HepG2 (cell line): ENCODE measurements around the gene ADGRV1. TPM values are rescaled to one million over a fixed set of nuclear protein-coding genes. Genes with fewer than 3 reads are reported as not detected.

Experiments used
- ATAC-seq: fragments of 200-7000 bp; cut with Tn5 transposase; 3 replicates; pipeline ENCODE4 v1.9.1; 2020; ENCODE audit warnings: mild to moderate bottlenecking, moderate library complexity
- BruUV-seq: library from RNA; stranded (reverse); fragments of 400-500 nt; replicated peaks from 2 replicates; lab custom pipeline; 2021; lab: Mats Ljungman, UMichigan
- CTCF ChIA-PET: fragments of 300-600 bp; formaldehyde crosslinking; extraction: SDS; loops from one replicate; lab custom pipeline; 2021; ENCODE audit warnings: low total read pairs, inconsistent platforms, low intra/inter-chr PET ratio; lab: Yijun Ruan, JAX
- POLR2A ChIA-PET: fragments of 350-600 bp; sonication (Branson Sonifier 250); formaldehyde crosslinking; loops from one replicate; lab custom pipeline; 2020; ENCODE audit warnings: antibody characterized with exemption, inconsistent platforms; lab: Yijun Ruan, JAX
- DNase-seq: peaks from one replicate; pipeline ENCODE4 v3.0.0-alpha.2; 2015; ENCODE audit warnings: low spot score
- FAIRE-seq: peaks from 3 replicates; lab custom pipeline; 2011; peaks lifted over from hg19 to GRCh38; lab: Jason Lieb, UNC
- H2AFZ ChIP-seq: one replicate; pipeline ENCODE4 v1.6.1; 2011; ENCODE audit warnings: low read length, inconsistent platforms
- H3K27ac ChIP-seq: fragments of 300-600 bp; 3 replicates; pipeline ENCODE4 v1.8.0; 2011; ENCODE audit warnings: mixed run types, mild to moderate bottlenecking, mixed read lengths, low read length, inconsistent platforms; ENCODE audit not compliant: insufficient read depth; ENCODE audit errors: extremely low read length
- H3K27me3 ChIP-seq, 2 experiments: fragments of 200-600 bp in 1 of 2; 2 replicates in 1 of 2; 3 replicates in 1 of 2; pipeline versions ENCODE4 v1.6.0 to v1.8.0; 2011; ENCODE audit warnings: low read length in 2 of 2, mild to moderate bottlenecking in 2 of 2, moderate library complexity in 2 of 2, inconsistent platforms in 1 of 2; ENCODE audit not compliant: insufficient read depth in 2 of 2, control insufficient read depth in 1 of 2
- H3K36me3 ChIP-seq, 2 experiments: fragments of 200-600 bp in 1 of 2; replicated peaks in 1 of 2; 2 replicates in 1 of 2; 3 replicates in 1 of 2; pipeline versions ENCODE4 v1.5.1 to v1.8.0; 2011; ENCODE audit warnings: low read length in 2 of 2, inconsistent platforms in 1 of 2; ENCODE audit not compliant: insufficient read depth in 2 of 2, control insufficient read depth in 1 of 2
- H3K4me1 ChIP-seq: 2 replicates; pipeline ENCODE4 v1.5.1; 2012; ENCODE audit warnings: low read length, inconsistent platforms; ENCODE audit not compliant: insufficient read depth
- H3K4me2 ChIP-seq: 2 replicates; pipeline ENCODE4 v1.6.0; 2011; ENCODE audit warnings: low read depth, low read length, inconsistent platforms
- H3K4me3 ChIP-seq, 3 experiments: fragments of 200-600 bp in 1 of 3; sonication (generic), shearing (Covaris generic) in 1 of 3; replicated peaks in 1 of 3; 2 replicates each; pipeline ENCODE4 v1.5.1; 2011 to 2016; ENCODE audit warnings: low read length in 3 of 3, inconsistent platforms in 2 of 3, low read depth in 2 of 3, mild to moderate bottlenecking in 2 of 3, control low read depth in 1 of 3, mixed read lengths in 1 of 3; ENCODE audit not compliant: insufficient read depth in 1 of 3
- H3K79me2 ChIP-seq: one replicate; pipeline ENCODE4 v1.6.1; 2011; ENCODE audit warnings: low read length, inconsistent platforms; ENCODE audit not compliant: insufficient read depth
- H3K9ac ChIP-seq: 2 replicates; pipeline ENCODE4 v1.6.0; 2011; ENCODE audit warnings: mild to moderate bottlenecking, low read depth, low read length, inconsistent platforms; ENCODE audit not compliant: insufficient read depth
- H3K9me3 ChIP-seq: 2 replicates; pipeline ENCODE4 v1.5.1; 2012; ENCODE audit warnings: mild to moderate bottlenecking, low read length
- H4K20me1 ChIP-seq: 2 replicates; pipeline ENCODE4 v1.6.0; 2011; ENCODE audit warnings: inconsistent platforms, mild to moderate bottlenecking, low read length, moderate library complexity; ENCODE audit not compliant: insufficient read depth
- ELF1 ChIP-seq: sonication (generic); formaldehyde crosslinking; IDR thresholded peaks from 2 replicates; pipeline ENCODE4 v1.4.0; 2020; ENCODE audit warnings: missing genetic modification reagents
- FOXM1 ChIP-seq: sonication (generic); formaldehyde crosslinking; IDR thresholded peaks from 2 replicates; pipeline ENCODE4 v1.5.0; 2020; ENCODE audit warnings: missing genetic modification reagents
- GLI4 ChIP-seq: sonication (generic); formaldehyde crosslinking; IDR thresholded peaks from 2 replicates; pipeline ENCODE4 v1.5.1; 2020; ENCODE audit warnings: missing genetic modification reagents, mild to moderate bottlenecking, moderate library complexity, borderline replicate concordance
- KDM5A ChIP-seq: fragments of 200-600 bp; sonication (generic); IDR thresholded peaks from 2 replicates; pipeline ENCODE4 v1.7.0; 2018; ENCODE audit warnings: antibody characterized with exemption, mild to moderate bottlenecking, low read length, borderline replicate concordance
- MBD4 ChIP-seq: IDR thresholded peaks from 2 replicates; pipeline ENCODE4 v1.6.1; 2012; ENCODE audit warnings: low read length, inconsistent platforms, borderline replicate concordance
- REPIN1 ChIP-seq: sonication (generic); formaldehyde crosslinking; IDR thresholded peaks from 2 replicates; pipeline ENCODE4 v1.8.0; 2022; ENCODE audit warnings: missing genetic modification reagents, low read depth, mild to moderate bottlenecking, borderline replicate concordance
- ZBTB38 ChIP-seq: sonication (generic); formaldehyde crosslinking; IDR thresholded peaks from 2 replicates; pipeline ENCODE4 v1.5.1; 2020; ENCODE audit warnings: mild to moderate bottlenecking, missing genetic modification reagents
- ZFP82 ChIP-seq: sonication (generic); formaldehyde crosslinking; IDR thresholded peaks from 2 replicates; pipeline ENCODE4 v1.5.1; 2020; ENCODE audit warnings: mild to moderate bottlenecking, missing genetic modification reagents, borderline replicate concordance
- ZNF263 ChIP-seq: sonication (generic); formaldehyde crosslinking; IDR thresholded peaks from 2 replicates; pipeline ENCODE4 v1.4.0; 2020; ENCODE audit warnings: missing genetic modification reagents
- ZNF264 ChIP-seq: sonication (generic); formaldehyde crosslinking; IDR thresholded peaks from 2 replicates; pipeline ENCODE4 v1.4.0; 2020; ENCODE audit warnings: missing genetic modification reagents
- WGBS: methylation state at CpG from one replicate; pipeline ENCODE4 v1.1.6; 2017; ENCODE audit warnings: low lambda C conversion rate; 5-methylcytosine and 5-hydroxymethylcytosine counted together
- in situ Hi-C: cut with HindIII; loops from 2 replicates; pipeline ENCODE4 v1.10.0; 2017; ENCODE audit warnings: low pct_unique_long_range_greater_than_20kb; ENCODE audit not compliant: extremely low pct_ligation_motif_present
- intact Hi-C: fragments of 100-400 bp; cut with micrococcal nuclease; formaldehyde crosslinking; loops from one replicate; pipeline ENCODE4 v1.10.0; 2022; ENCODE audit not compliant: unreplicated experiment
- polyA plus RNA-seq, 8 experiments: library from polyadenylated mRNA; depleted of rRNA in 3 of 8; stranded (reverse) in 7 of 8; unstranded in 1 of 8; fragments of >200 nt; fragmentation: Illumina TruSeq in 4 of 8; extraction: Trizol in 4 of 8; gene quantifications; 2 replicates each; pipeline versions ENCODE4 v1.2.1 to v1.2.3, GENCODE V29; 2011 to 2016; ENCODE audit warnings: low read depth in 4 of 8, missing spikeins in 1 of 8, mixed read lengths in 1 of 8; ENCODE audit not compliant: insufficient read depth in 1 of 8
- total RNA-seq, 5 experiments: library from RNA; depleted of rRNA; stranded (reverse); fragments of >200 nt; fragmentation: Illumina TruSeq; extraction: Trizol; gene quantifications; 2 replicates each; pipeline ENCODE4 v1.2.3, GENCODE V29; 2016; ENCODE audit warnings: low read depth in 1 of 5
- TF ChIP-seq, protein P1 (sequence below): sonication (generic); formaldehyde crosslinking; IDR thresholded peaks from 2 replicates; pipeline ENCODE4 v1.5.0; 2020; ENCODE audit warnings: mild to moderate bottlenecking, missing genetic modification reagents, borderline replicate concordance
- TF ChIP-seq, protein P2 (sequence below): sonication (generic); formaldehyde crosslinking; IDR thresholded peaks from 2 replicates; pipeline ENCODE4 v1.5.1; 2020; ENCODE audit warnings: missing genetic modification reagents, mild to moderate bottlenecking, borderline replicate concordance

ADGRV1 gene
- total and polyA plus RNA-seq, 2 of the 13 experiments (the other 11 are each of a cell fraction or from before 2014, with no cell fraction given): 1.7 to 3.9 TPM

DNA sequence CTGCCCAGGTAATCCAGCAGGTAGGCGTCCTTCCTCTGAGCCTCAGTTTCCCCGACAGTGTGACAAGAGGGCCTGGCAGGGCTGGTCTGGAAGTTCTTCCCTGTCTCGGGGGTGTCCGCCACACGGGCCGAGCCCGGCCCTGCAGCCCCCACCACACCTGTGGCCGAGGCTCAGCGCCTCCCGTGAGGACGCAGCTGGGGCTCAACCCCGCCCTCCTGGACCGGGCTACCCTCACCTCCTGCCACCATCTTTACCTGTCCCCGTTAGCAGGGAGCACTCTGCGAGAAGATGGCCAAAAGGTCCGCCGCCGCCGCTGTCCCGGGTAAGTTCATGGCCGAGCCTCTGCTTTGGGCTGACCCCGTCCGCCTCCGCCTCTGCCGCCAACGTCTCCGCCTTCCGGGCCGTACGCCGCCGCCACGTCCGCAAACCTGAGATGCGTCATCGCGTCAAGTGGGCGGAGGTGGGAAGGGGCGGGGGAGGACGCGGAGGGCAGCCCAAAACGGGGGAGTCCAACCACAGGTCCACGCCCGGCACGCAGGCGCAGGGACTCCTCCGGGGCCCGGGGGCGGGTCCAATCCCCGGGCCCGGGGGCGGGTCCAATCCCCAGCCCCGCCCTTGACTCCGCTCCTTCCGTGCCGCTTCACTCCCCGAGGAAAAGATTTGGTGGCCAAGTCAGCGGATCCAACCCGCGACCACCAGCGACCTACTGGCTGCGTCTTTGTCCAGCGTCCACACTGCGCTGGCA lies 29.2 kb upstream of the ADGRV1 start, which contains the start of gene LYSMD3 (continued):
- TF ChIP-seq MBD4 (no peak), GLI4 (CRISPR knock-in tag) (no peak), REPIN1 (0 out of 2 replicates have a peak, but pooled peaks have one; percentile 29), ZNF264 (CRISPR knock-in tag) (0 out of 2 replicates have a peak, but pooled peaks have one; percentile 16), ZNF263 (CRISPR knock-in tag) (peak; percentile 82), ELF1 (CRISPR knock-in tag) (peak; percentile 93)

DNA sequence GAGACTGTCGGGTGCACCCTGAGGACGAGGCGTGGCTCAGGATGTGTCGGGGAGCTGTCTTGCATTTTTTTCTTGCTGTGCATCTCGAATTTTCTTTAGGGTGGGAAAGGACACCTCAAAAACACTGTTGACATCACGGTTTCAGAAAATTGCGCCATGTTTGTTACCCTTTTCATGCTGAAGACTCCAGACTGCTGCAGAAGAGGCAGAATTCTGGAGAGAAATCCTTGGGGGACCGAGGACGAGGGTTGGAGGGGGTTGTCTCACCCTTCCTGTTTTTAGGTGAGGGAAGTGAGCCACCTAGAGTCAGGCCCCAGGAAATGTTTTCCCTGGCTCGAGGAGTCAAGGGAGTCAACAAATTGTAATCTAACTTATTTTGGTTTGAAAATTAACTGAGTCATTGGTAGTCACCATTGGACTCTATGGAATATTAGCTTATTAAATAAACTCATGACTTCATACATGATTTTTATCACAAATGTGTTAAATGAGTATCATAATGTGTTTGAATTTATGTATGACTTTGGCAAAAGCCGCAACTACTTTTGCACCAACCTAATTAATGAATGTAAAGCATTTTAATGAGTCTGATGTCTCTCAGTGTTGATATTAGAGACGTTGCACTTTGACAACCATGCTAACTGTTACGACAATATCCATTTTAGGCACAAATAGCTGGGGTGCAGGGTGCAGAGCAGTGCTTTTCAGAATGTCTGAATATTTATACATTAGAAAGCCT lies 28.5 kb upstream of the ADGRV1 start:
- H3K4me2 ChIP-seq: peak overlapping the region; percentile 79
- peaks cover 0 to 4% of the 10 kb centered on the region in 2 experiments; a peak in 1 of 5 replicates for H3K27me3 ChIP-seq
- intact Hi-C loops (loop anchor here (1.0 kb wide), 3 partner anchors 56 to 121 kb away; partner anchors contain the start of genes CETN3, MBLAC2 and POLR3G), in situ Hi-C loops (loop anchor here (10.0 kb wide), 1 partner anchor 95 kb away; no protein-coding TSS in a partner anchor)
- POLR2A ChIA-PET: interaction anchor here (1.0 kb wide), 1 partner anchor 120 kb away, joined by 4 read pairs; the partner anchor contains the start of gene CETN3
- peak overlapping the region; percentile 52 for H3K27ac ChIP-seq
- peaks cover 30% of the 10 kb centered on the region for H3K4me1 ChIP-seq
- DNase-seq (peak; percentile 67), FAIRE-seq (peak; percentile 23), ATAC-seq (peak; percentile 77)
- 8% methylated on average over 13 of the region's 13 CpGs for WGBS
- H4K20me1 ChIP-seq: no peaks in the 10 kb centered on the region; the same call in 1 of the 2 replicates
- CTCF ChIA-PET: interaction anchor here (1.2 to 3.1 kb wide), 2 partner anchors 89 to 144 kb away, joined by 3 to 35 read pairs; no protein-coding TSS in a partner anchor
- H3K9me3 ChIP-seq: no peaks in the 10 kb centered on the region
- no peaks in the 10 kb centered on the region for H3K36me3 ChIP-seq
- peak overlapping the region; percentile 86 for H2AFZ ChIP-seq
- peak overlapping the region; percentile 84 to 99 (median 97) for H3K4me3 ChIP-seq
- peaks cover 34% of the 10 kb centered on the region for H3K79me2 ChIP-seq
- TSS peak; percentile 91 for BruUV-seq
- peak overlapping the region; percentile 73 for H3K9ac ChIP-seq
- no peak for TF ChIP-seq FOXM1 (CRISPR knock-in tag)
- TF ChIP-seq ZBTB38 (CRISPR knock-in tag): no peak
- TF ChIP-seq KDM5A: peak; percentile 68; the same call in 1 of the 2 replicates
- TF ChIP-seq ZFP82 (CRISPR knock-in tag): no peak
- TF ChIP-seq, protein P1, sequence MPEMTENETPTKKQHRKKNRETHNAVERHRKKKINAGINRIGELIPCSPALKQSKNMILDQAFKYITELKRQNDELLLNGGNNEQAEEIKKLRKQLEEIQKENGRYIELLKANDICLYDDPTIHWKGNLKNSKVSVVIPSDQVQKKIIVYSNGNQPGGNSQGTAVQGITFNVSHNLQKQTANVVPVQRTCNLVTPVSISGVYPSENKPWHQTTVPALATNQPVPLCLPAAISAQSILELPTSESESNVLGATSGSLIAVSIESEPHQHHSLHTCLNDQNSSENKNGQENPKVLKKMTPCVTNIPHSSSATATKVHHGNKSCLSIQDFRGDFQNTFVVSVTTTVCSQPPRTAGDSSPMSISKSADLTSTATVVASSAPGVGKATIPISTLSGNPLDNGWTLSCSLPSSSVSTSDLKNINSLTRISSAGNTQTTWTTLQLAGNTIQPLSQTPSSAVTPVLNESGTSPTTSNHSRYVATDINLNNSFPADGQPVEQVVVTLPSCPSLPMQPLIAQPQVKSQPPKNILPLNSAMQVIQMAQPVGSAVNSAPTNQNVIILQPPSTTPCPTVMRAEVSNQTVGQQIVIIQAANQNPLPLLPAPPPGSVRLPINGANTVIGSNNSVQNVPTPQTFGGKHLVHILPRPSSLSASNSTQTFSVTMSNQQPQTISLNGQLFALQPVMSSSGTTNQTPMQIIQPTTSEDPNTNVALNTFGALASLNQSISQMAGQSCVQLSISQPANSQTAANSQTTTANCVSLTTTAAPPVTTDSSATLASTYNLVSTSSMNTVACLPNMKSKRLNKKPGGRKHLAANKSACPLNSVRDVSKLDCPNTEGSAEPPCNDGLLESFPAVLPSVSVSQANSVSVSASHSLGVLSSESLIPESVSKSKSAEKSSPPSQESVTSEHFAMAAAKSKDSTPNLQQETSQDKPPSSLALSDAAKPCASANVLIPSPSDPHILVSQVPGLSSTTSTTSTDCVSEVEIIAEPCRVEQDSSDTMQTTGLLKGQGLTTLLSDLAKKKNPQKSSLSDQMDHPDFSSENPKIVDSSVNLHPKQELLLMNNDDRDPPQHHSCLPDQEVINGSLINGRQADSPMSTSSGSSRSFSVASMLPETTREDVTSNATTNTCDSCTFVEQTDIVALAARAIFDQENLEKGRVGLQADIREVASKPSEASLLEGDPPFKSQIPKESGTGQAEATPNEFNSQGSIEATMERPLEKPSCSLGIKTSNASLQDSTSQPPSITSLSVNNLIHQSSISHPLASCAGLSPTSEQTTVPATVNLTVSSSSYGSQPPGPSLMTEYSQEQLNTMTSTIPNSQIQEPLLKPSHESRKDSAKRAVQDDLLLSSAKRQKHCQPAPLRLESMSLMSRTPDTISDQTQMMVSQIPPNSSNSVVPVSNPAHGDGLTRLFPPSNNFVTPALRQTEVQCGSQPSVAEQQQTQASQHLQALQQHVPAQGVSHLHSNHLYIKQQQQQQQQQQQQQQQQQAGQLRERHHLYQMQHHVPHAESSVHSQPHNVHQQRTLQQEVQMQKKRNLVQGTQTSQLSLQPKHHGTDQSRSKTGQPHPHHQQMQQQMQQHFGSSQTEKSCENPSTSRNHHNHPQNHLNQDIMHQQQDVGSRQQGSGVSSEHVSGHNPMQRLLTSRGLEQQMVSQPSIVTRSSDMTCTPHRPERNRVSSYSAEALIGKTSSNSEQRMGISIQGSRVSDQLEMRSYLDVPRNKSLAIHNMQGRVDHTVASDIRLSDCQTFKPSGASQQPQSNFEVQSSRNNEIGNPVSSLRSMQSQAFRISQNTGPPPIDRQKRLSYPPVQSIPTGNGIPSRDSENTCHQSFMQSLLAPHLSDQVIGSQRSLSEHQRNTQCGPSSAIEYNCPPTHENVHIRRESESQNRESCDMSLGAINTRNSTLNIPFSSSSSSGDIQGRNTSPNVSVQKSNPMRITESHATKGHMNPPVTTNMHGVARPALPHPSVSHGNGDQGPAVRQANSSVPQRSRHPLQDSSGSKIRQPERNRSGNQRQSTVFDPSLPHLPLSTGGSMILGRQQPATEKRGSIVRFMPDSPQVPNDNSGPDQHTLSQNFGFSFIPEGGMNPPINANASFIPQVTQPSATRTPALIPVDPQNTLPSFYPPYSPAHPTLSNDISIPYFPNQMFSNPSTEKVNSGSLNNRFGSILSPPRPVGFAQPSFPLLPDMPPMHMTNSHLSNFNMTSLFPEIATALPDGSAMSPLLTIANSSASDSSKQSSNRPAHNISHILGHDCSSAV: no peak
- TF ChIP-seq, protein P2, sequence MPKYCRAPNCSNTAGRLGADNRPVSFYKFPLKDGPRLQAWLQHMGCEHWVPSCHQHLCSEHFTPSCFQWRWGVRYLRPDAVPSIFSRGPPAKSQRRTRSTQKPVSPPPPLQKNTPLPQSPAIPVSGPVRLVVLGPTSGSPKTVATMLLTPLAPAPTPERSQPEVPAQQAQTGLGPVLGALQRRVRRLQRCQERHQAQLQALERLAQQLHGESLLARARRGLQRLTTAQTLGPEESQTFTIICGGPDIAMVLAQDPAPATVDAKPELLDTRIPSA: no peak
